Esophagus mucosa (tissue), 1 donor: ENCODE data around the gene FBLN5. TPM values are rescaled to one million over a fixed set of nuclear protein-coding genes. Genes with fewer than 3 reads are reported as not detected.

Experiments used
- total RNA-seq: library from RNA; stranded (reverse); gene quantifications from one replicate; pipeline ENCODE4 v1.2.4, GENCODE V29; 2023
- donor health status: DM: yes; HTN: yes; CAD: no.

Gene FBLN5
- total RNA-seq, 1 donor from 2014 or later = 2.8 TPM

Other genes starting within 250 kb of the FBLN5 start
- 3.3 TPM for gene CATSPERB, start 215.6 kb downstream of the FBLN5 start, total RNA-seq
- gene TC2N, start 80.2 kb downstream of the FBLN5 start, total RNA-seq = 52.5 TPM
- 31.0 TPM for gene TRIP11, start 92.4 kb upstream of the FBLN5 start, total RNA-seq
- 20.4 TPM for gene ATXN3, start 158.9 kb upstream of the FBLN5 start, total RNA-seq
- gene NDUFB1, start 174.0 kb upstream of the FBLN5 start, total RNA-seq = 133 TPM
- 46.9 TPM for gene CPSF2, start 174.3 kb upstream of the FBLN5 start, total RNA-seq